NCI-H1694 (cell line): ENCODE data around the gene ZNF592.
"Not testable (repeated sequence)": the region's sequence is repeated elsewhere in the genome, so short reads cannot be mapped to it uniquely, and the experiment has no call there.

Source experiments
- DNase-seq: peaks from one replicate; lab custom pipeline; 2025; lab: John Stamatoyannopoulos, UW

The ZNF592 gene

GRCh38 chr15:84831028-84831427 is 82.6 kb downstream of the ZNF592 start:
- DNase-seq = no peak

GRCh38 chr15:84831613-84832012 is 83.2 kb downstream of the ZNF592 start:
- DNase-seq = no peak

GRCh38 chr15:84832448-84833040 is 84.2 kb downstream of the ZNF592 start:
- no peak for DNase-seq

- no peak for DNase-seq
Measured at GRCh38 chr15:84833447-84834228, 85.2 kb downstream of the ZNF592 start.

- no peak for DNase-seq
Measured at GRCh38 chr15:84834229-84834955, 86.0 kb downstream of the ZNF592 start.

GRCh38 chr15:84834969-84835368 is 86.6 kb downstream of the ZNF592 start:
- no peak for DNase-seq

- DNase-seq = no peak
Measured at GRCh38 chr15:84835661-84836337, 87.4 kb downstream of the ZNF592 start.

- DNase-seq = no peak
Measured at GRCh38 chr15:84836844-84837243, 88.5 kb downstream of the ZNF592 start.

GRCh38 chr15:84839714-84840113 is 91.3 kb downstream of the ZNF592 start:
- DNase-seq = no peak

- DNase-seq = no peak
Measured at GRCh38 chr15:84840255-84840654, 91.9 kb downstream of the ZNF592 start.

GRCh38 chr15:84840741-84841429 is 92.5 kb downstream of the ZNF592 start:
- no peak for DNase-seq

GRCh38 chr15:84842781-84843180 is 94.4 kb downstream of the ZNF592 start:
- no peak for DNase-seq

- no peak for DNase-seq
Measured at GRCh38 chr15:84844964-84845363, 96.6 kb downstream of the ZNF592 start.

- DNase-seq = not testable (repeated sequence)
Measured at GRCh38 chr15:84845631-84846030, 97.2 kb downstream of the ZNF592 start.

- DNase-seq = no peak
Measured at GRCh38 chr15:84846269-84846668, 97.9 kb downstream of the ZNF592 start.

GRCh38 chr15:84847382-84847781 is 99.0 kb downstream of the ZNF592 start:
- no peak for DNase-seq

GRCh38 chr15:84852212-84852611 is 103.8 kb downstream of the ZNF592 start:
- DNase-seq = no peak

- no peak for DNase-seq
Measured at GRCh38 chr15:84855136-84855535, 106.7 kb downstream of the ZNF592 start.

- no peak for DNase-seq
Measured at GRCh38 chr15:84855765-84856164, 107.4 kb downstream of the ZNF592 start.
